Uterus (tissue), 2 donors: Measurements from ENCODE around the gene UBR1.

Experiments used
- POLR2A ChIP-seq, 2 donors: fragments of 450-650 bp; IDR thresholded peaks; one replicate each; pipeline ENCODE4 v1.6.1; 2016; ENCODE audit warnings: antibody characterized with exemption in 2 of 2, mild to moderate bottlenecking in 1 of 2, moderate library complexity in 1 of 2
- TF ChIP-seq, protein P1 (sequence below), 4 experiments: fragments of 200-600 bp in 2 of 4; fragments of 450-650 bp in 2 of 4; sonication (generic) in 2 of 4; IDR thresholded peaks; one replicate each; pipeline ENCODE4 v1.5.1; 2016 to 2019; ENCODE audit warnings: antibody characterized with exemption in 4 of 4, mild to moderate bottlenecking in 2 of 4, moderate library complexity in 1 of 4

DNA sequence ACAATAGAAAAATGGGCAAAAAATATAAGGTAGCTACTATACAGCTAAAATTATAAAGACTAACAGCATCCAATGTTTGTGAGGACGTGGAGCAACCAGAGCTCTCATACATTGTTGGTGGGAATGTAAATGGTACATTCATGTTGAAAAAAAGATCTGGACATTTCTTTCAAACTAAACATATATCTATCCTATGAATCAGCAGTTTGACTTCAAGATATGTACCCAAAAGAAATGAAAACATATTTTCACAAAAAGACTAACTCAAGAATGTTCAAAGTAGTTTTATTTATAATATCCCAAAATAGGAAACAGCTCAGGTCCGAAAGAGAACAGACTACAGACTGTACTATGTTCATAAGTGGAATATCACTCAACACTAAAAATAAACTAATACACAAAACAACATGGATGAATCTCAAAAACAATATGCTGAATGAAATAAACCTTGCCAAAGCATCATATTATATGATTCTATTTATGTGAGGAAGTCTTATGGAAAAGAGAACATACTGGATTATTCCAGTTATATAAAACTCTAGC lies 176.5 kb downstream of the UBR1 start:
- TF ChIP-seq, protein P1, sequence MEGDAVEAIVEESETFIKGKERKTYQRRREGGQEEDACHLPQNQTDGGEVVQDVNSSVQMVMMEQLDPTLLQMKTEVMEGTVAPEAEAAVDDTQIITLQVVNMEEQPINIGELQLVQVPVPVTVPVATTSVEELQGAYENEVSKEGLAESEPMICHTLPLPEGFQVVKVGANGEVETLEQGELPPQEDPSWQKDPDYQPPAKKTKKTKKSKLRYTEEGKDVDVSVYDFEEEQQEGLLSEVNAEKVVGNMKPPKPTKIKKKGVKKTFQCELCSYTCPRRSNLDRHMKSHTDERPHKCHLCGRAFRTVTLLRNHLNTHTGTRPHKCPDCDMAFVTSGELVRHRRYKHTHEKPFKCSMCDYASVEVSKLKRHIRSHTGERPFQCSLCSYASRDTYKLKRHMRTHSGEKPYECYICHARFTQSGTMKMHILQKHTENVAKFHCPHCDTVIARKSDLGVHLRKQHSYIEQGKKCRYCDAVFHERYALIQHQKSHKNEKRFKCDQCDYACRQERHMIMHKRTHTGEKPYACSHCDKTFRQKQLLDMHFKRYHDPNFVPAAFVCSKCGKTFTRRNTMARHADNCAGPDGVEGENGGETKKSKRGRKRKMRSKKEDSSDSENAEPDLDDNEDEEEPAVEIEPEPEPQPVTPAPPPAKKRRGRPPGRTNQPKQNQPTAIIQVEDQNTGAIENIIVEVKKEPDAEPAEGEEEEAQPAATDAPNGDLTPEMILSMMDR (IDR thresholded peaks at IDR 0.05), result no peak
- no peak for TF ChIP-seq POLR2A (IDR thresholded peaks at IDR 0.05)
